ENCODE data around the gene PDZD2. TPM values are rescaled to one million over a fixed set of nuclear protein-coding genes. Genes with fewer than 3 reads are reported as not detected.

The PDZD2 gene
- total and polyA plus RNA-seq, 2 donors (not counting 3 experiments of a cell fraction or from before 2014, with no cell fraction given) = 0.66 to 6.9 TPM

GRCh38 chr5:31805785-31806400, 167.0 kb downstream of the PDZD2 start:
- FAIRE-seq (no peak), DNase-seq (ENCODE audit: low read depth, low spot score) (no peak)
- H3K27me3 ChIP-seq (ENCODE audit: control insufficient read depth in 2 of 2, insufficient read depth in 2 of 2, low read length in 2 of 2) = no peaks in the 10 kb centered on the region
- BruUV-seq (replicated peaks) = no TSS peak
- H3K4me2 ChIP-seq (ENCODE audit: insufficient read depth, low read length) = no peak overlapping the region
- dilution Hi-C loops (cut with MboI; ENCODE audit: extremely low pct_ligation_motif_present, low sequenced_read_pairs) (no loop called here), intact Hi-C loops (cut with micrococcal nuclease) (no loop called here)
- H2AFZ ChIP-seq (ENCODE audit: low read depth, low read length) = no peak overlapping the region
- TF ChIP-seq MAX (IDR thresholded peaks at IDR 0.05; ENCODE audit: insufficient read depth, insufficient read length) = no peak
- TF ChIP-seq JUN (IDR thresholded peaks at IDR 0.05; ENCODE audit: borderline replicate concordance, insufficient read depth, insufficient read length, low read depth) = no peak
- no peak for TF ChIP-seq CTCF (IDR thresholded peaks at IDR 0.05; ENCODE audit: extremely low read depth in 1 of 2, insufficient read depth in 1 of 2, low read depth in 1 of 2, low read length in 2 of 2)
- TF ChIP-seq POLR2AphosphoS5 (IDR thresholded peaks at IDR 0.05; ENCODE audit: insufficient read depth, low read depth, low read length) = no peak
- no peak for TF ChIP-seq EZH2 (IDR thresholded peaks at IDR 0.05; ENCODE audit: borderline replicate concordance, low read depth, low read length, severe bottlenecking)
- no peak for TF ChIP-seq GATA2 (IDR thresholded peaks at IDR 0.05; ENCODE audit: insufficient read depth, insufficient read length, low read depth, low read length)
- no peak for TF ChIP-seq MYC (IDR thresholded peaks at IDR 0.05; ENCODE audit: low read depth, low read length)
- TF ChIP-seq POLR2A (IDR thresholded peaks at IDR 0.05; ENCODE audit: low read depth, low read length) = no peak
- no peak overlapping the region for H3K4me3 ChIP-seq (replicated peaks in 1 of 3; ENCODE audit: insufficient read depth in 1 of 3, low read depth in 1 of 3, low read length in 3 of 3)
- H3K4me1 ChIP-seq (ENCODE audit: control insufficient read depth, extremely low read depth, insufficient read depth, low read length) = no peaks in the 10 kb centered on the region
- H3K36me3 ChIP-seq (ENCODE audit: control insufficient read depth in 2 of 2, extremely low read depth in 1 of 2, insufficient read depth in 2 of 2, low read length in 2 of 2) = no peaks in the 10 kb centered on the region
- no peak overlapping the region for H3K9ac ChIP-seq (replicated peaks; ENCODE audit: extremely low read depth, insufficient read depth, low read length)
- H4K20me1 ChIP-seq (replicated peaks; ENCODE audit: control insufficient read depth, extremely low read depth, insufficient read depth, low read length) = no peaks in the 10 kb centered on the region
- no peaks in the 10 kb centered on the region for H3K9me3 ChIP-seq (replicated peaks; ENCODE audit: control insufficient read depth, insufficient read depth, low read length)
- H3K9me1 ChIP-seq (replicated peaks; ENCODE audit: control insufficient read depth, extremely low read depth, insufficient read depth, low read length) = no peaks in the 10 kb centered on the region
- CTCF ChIA-PET = no interaction called here
- no peaks in the 10 kb centered on the region for H3K79me2 ChIP-seq (ENCODE audit: control insufficient read depth, insufficient read depth, low read length)
- H3K27ac ChIP-seq (ENCODE audit: insufficient read depth, low read depth, low read length) = no peak overlapping the region
- POLR2A ChIA-PET = no interaction called here

Data from endothelial cell of umbilical vein (primary cell).